GM12873 (cell line): ENCODE measurements around the gene OLAH.

ENCODE experiments used
- CTCF ChIP-seq: IDR thresholded peaks from 2 replicates; pipeline ENCODE4 v1.5.1; 2012; ENCODE audit warnings: low read depth, mild to moderate bottlenecking, moderate library complexity, low read length, control low read depth; ENCODE audit not compliant: insufficient read depth; ENCODE audit errors: missing control alignments

Gene OLAH

GRCh38 chr10:15122477-15123030, 78.8 kb downstream of the OLAH start:
- no peak for TF ChIP-seq CTCF
